Heart left ventricle (tissue), 13 donors: ENCODE measurements around the gene ZNF638.

Source experiments
- POLR2A ChIP-seq, 2 donors: fragments of 450-650 bp; IDR thresholded peaks; one replicate each; pipeline ENCODE4 v1.6.1; 2017; ENCODE audit warnings: antibody characterized with exemption in 2 of 2, mild to moderate bottlenecking in 2 of 2, moderate library complexity in 2 of 2
- TF ChIP-seq, protein P1 (sequence below), 12 donors: fragments of 200-600 bp; sonication (generic) in 4 of 12; IDR thresholded peaks; one replicate each; pipeline versions ENCODE4 v1.5.0 to v1.8.0; 2018 to 2022; ENCODE audit warnings: antibody characterized with exemption in 12 of 12, mild to moderate bottlenecking in 5 of 12
- donor health status: ischemic (EF 13 %, LVEDD 7.1; RV severe dilation, severe dysfunction).
- donor health status: DM: no; HTN: yes; CAD: no.
- donor health status: DM: no; HTN: no; CAD: no.
- donor health status: ischemic (EF 25% LVEDD 6.9; RV normal size, moderate dysfunction).
- donor health status: ischemic (EF 25% LVEDD 5.7; RV mildly dilated, moderate dysfunction).
- donor health status: ischemic (EF 35%, LVEDD 5.7; RV mildly dilated, moderate dysfunction).
- donor health status: nonischemic (EF 11% LVEDD 7.7; RV severe dilation, severe dysfunction).
- donor health status: DM: yes; HTN: yes; CAD: no.
- donor health status: PGD.
- donor health status: ischemic (EF 29% LVEDD 5.4; RV normal size, mild dysfunction).
- donor health status: nonischemic (EF 23%, LVEDD 6.1; RV moderate dilation, normal function).

DNA sequence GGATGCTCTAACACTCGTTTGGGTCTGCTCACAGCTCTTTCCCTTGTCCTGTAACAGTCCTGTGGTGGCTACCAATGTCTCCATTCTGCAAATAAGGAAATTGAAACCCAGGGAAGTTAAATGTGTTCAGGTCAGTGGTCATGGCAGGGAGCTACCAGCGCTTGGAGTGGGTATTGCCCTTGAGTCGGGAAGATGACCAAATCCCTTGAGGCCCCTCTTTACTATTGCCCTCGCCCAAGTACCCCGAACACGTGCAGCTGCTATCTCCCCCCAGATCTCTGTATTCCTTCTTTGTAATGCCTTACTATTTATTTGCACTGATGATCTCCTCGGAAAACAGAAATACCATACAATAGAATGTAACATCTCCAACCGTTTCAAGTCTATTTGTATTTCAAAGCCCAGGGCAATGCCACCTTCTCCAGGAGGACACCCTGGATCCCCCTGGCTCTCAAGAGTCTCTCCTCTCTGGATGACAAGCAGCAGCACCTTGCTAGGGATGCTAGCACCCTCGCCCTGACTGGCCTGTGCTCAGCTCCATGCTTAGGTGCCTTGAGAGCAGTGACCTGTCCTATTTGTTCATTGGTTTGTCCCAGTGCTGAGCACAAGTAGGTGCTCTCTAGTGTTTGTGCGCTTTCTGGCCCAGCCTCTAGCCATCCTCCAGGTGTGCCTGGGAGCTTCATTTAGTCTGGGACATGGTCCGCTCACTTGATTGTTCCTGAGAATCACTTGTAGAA, 136.9 kb downstream of the ZNF638 start:
- TF ChIP-seq, protein P1, sequence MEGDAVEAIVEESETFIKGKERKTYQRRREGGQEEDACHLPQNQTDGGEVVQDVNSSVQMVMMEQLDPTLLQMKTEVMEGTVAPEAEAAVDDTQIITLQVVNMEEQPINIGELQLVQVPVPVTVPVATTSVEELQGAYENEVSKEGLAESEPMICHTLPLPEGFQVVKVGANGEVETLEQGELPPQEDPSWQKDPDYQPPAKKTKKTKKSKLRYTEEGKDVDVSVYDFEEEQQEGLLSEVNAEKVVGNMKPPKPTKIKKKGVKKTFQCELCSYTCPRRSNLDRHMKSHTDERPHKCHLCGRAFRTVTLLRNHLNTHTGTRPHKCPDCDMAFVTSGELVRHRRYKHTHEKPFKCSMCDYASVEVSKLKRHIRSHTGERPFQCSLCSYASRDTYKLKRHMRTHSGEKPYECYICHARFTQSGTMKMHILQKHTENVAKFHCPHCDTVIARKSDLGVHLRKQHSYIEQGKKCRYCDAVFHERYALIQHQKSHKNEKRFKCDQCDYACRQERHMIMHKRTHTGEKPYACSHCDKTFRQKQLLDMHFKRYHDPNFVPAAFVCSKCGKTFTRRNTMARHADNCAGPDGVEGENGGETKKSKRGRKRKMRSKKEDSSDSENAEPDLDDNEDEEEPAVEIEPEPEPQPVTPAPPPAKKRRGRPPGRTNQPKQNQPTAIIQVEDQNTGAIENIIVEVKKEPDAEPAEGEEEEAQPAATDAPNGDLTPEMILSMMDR (IDR thresholded peaks at IDR 0.05), result no peak
- TF ChIP-seq POLR2A (IDR thresholded peaks at IDR 0.05), result no peak
